ENCODE results near the gene PPL.

PPL gene

GRCh38 chr16:4884972-4885874 is 51.7 kb downstream of the PPL start:
- no peak for DNase-seq

- no peak for DNase-seq
These were observed 52.7 kb downstream of the PPL start for GRCh38 chr16:4884209-4884608.

- DNase-seq: no peak
These were observed 53.4 kb downstream of the PPL start for GRCh38 chr16:4883501-4883900.

GRCh38 chr16:4882633-4883285 is 54.2 kb downstream of the PPL start:
- peak; percentile 71 for DNase-seq

GRCh38 chr16:4882000-4882632 is 54.8 kb downstream of the PPL start:
- DNase-seq: no peak

GRCh38 chr16:4880006-4880580 is 56.9 kb downstream of the PPL start:
- no peak for DNase-seq

- no peak for DNase-seq
These were observed 57.9 kb downstream of the PPL start for GRCh38 chr16:4879049-4879448.

GRCh38 chr16:4877380-4877685 is 59.6 kb downstream of the PPL start:
- no peak for DNase-seq

- no peak for DNase-seq
These were observed 60.1 kb downstream of the PPL start for GRCh38 chr16:4876646-4877379.

GRCh38 chr16:4874666-4875065 is 62.3 kb downstream of the PPL start:
- no peak for DNase-seq

GRCh38 chr16:4873091-4873490 is 63.9 kb downstream of the PPL start:
- DNase-seq: no peak

GRCh38 chr16:4871071-4871470 is 65.9 kb downstream of the PPL start:
- no peak for DNase-seq

- no peak for DNase-seq
These were observed 66.7 kb downstream of the PPL start for GRCh38 chr16:4870138-4870671.

- DNase-seq: no peak
These were observed 67.7 kb downstream of the PPL start for GRCh38 chr16:4869147-4869805.

- DNase-seq: no peak
These were observed 68.4 kb downstream of the PPL start for GRCh38 chr16:4868535-4868934.

GRCh38 chr16:4868026-4868425 is 68.9 kb downstream of the PPL start:
- DNase-seq: no peak

GRCh38 chr16:4866586-4866985 is 70.4 kb downstream of the PPL start:
- DNase-seq: no peak

- no peak for DNase-seq
These were observed 71.6 kb downstream of the PPL start for GRCh38 chr16:4865231-4865860.

- no peak for DNase-seq
These were observed 72.2 kb downstream of the PPL start for GRCh38 chr16:4864728-4865127.

- no peak for DNase-seq
These were observed 74.3 kb downstream of the PPL start for GRCh38 chr16:4862639-4863038.

GRCh38 chr16:4860727-4861342 is 76.1 kb downstream of the PPL start:
- no peak for DNase-seq

Data from DMS153 (cell line).